ENCODE data around the gene POLRMT.

DNA sequence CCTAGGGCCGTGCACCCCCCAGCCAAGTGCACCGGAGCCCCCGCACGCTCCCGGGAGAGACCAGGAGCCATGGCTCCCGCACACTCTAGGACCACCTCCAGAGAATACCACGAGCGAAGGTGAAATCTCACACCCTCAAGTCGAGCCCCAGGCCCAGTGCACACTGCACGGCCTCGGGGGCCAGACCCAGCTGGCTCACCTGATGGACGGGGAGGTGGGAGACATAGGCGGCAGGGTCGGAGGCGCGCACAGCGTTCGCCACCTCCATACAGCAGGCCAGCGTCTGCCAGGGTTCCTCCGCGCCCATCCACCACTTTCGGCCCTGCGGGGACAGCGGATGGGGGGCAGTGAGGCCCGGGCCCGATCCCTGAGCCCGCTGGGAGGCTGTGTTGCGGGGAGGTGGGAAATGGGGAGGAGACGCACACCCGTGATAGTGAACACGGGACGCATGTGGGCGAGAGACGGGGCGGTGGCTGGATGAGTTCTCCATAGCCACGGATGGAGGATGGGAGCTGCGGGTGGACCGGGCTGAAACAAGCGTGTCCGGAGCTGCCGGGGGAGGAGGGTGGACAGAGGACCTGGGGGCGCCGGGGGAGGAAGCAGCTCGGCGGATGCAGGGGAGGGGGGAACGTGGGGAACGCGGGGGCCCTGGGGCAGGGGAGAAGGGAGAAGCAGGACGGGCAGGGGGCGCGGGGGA, 13.0 kb downstream of the POLRMT start:
- TF ChIP-seq, protein P1, sequence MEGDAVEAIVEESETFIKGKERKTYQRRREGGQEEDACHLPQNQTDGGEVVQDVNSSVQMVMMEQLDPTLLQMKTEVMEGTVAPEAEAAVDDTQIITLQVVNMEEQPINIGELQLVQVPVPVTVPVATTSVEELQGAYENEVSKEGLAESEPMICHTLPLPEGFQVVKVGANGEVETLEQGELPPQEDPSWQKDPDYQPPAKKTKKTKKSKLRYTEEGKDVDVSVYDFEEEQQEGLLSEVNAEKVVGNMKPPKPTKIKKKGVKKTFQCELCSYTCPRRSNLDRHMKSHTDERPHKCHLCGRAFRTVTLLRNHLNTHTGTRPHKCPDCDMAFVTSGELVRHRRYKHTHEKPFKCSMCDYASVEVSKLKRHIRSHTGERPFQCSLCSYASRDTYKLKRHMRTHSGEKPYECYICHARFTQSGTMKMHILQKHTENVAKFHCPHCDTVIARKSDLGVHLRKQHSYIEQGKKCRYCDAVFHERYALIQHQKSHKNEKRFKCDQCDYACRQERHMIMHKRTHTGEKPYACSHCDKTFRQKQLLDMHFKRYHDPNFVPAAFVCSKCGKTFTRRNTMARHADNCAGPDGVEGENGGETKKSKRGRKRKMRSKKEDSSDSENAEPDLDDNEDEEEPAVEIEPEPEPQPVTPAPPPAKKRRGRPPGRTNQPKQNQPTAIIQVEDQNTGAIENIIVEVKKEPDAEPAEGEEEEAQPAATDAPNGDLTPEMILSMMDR (conservative IDR thresholded peaks at IDR 0.05): no peak
- TF ChIP-seq ZFX (IDR thresholded peaks at IDR 0.05): no peak

Data from C4-2B (cell line).